Rectal smooth muscle tissue (tissue), 1 donor: ENCODE data around the gene PEPD.
"Not testable (repeated sequence)": the region's sequence is repeated elsewhere in the genome, so short reads cannot be mapped to it uniquely, and the experiment has no call there.

Source experiments
- H3K27ac ChIP-seq: one replicate; pipeline ENCODE4 v1.7.0; 2013; ENCODE audit warnings: low read depth, low read length, inconsistent platforms
- H3K27me3 ChIP-seq: one replicate; pipeline ENCODE4 v1.7.0; 2013; ENCODE audit warnings: low read length; ENCODE audit not compliant: control insufficient read depth, insufficient read depth
- H3K36me3 ChIP-seq: one replicate; pipeline ENCODE4 v1.7.0; 2013; ENCODE audit warnings: low read length; ENCODE audit not compliant: control insufficient read depth, insufficient read depth
- H3K4me1 ChIP-seq: one replicate; pipeline ENCODE4 v1.7.0; 2013; ENCODE audit warnings: low read length; ENCODE audit not compliant: control insufficient read depth, insufficient read depth
- H3K4me3 ChIP-seq: one replicate; pipeline ENCODE4 v1.7.0; 2013; ENCODE audit warnings: low read length
- H3K9ac ChIP-seq: one replicate; pipeline ENCODE4 v1.7.0; 2013; ENCODE audit warnings: low read length

The PEPD gene

GRCh38 chr19:33499671-33500506 lies 21.7 kb downstream of the PEPD start:
- Histone ChIP-seq H3K4me1 (no peaks in the 10 kb centered on the region), H3K27me3 (no peaks in the 10 kb centered on the region), H3K9ac (no peak overlapping the region), H3K36me3 (peaks cover 8% of the 10 kb centered on the region), H3K4me3 (no peak overlapping the region), H3K27ac (no peak overlapping the region)

- Histone ChIP-seq H3K27ac (no peak overlapping the region), H3K4me3 (no peak overlapping the region), H3K27me3 (no peaks in the 10 kb centered on the region), H3K36me3 (peaks cover 8% of the 10 kb centered on the region), H3K4me1 (no peaks in the 10 kb centered on the region), H3K9ac (no peak overlapping the region)
Observed at GRCh38 chr19:33499248-33499647, 22.3 kb downstream of the PEPD start.

GRCh38 chr19:33498391-33499000 lies 23.1 kb downstream of the PEPD start:
- H3K9ac ChIP-seq, result no peak overlapping the region
- H3K4me3 ChIP-seq, result no peak overlapping the region
- H3K4me1 ChIP-seq, result no peaks in the 10 kb centered on the region
- no peak overlapping the region for H3K27ac ChIP-seq
- peaks cover 8% of the 10 kb centered on the region for H3K36me3 ChIP-seq
- no peaks in the 10 kb centered on the region for H3K27me3 ChIP-seq

GRCh38 chr19:33497778-33498175 lies 23.8 kb downstream of the PEPD start:
- Histone ChIP-seq H3K27ac (no peak overlapping the region), H3K9ac (no peak overlapping the region), H3K36me3 (peaks cover 8% of the 10 kb centered on the region), H3K4me1 (no peaks in the 10 kb centered on the region), H3K4me3 (no peak overlapping the region), H3K27me3 (no peaks in the 10 kb centered on the region)

GRCh38 chr19:33497131-33497777 lies 24.3 kb downstream of the PEPD start:
- no peaks in the 10 kb centered on the region for H3K27me3 ChIP-seq
- H3K9ac ChIP-seq, result no peak overlapping the region
- no peaks in the 10 kb centered on the region for H3K4me1 ChIP-seq
- H3K36me3 ChIP-seq, result peaks cover 8% of the 10 kb centered on the region
- H3K27ac ChIP-seq, result no peak overlapping the region
- no peak overlapping the region for H3K4me3 ChIP-seq

GRCh38 chr19:33496038-33496895 lies 25.3 kb downstream of the PEPD start:
- Histone ChIP-seq H3K27ac (no peak overlapping the region), H3K4me1 (no peaks in the 10 kb centered on the region), H3K36me3 (peaks cover 8% of the 10 kb centered on the region), H3K9ac (no peak overlapping the region), H3K4me3 (no peak overlapping the region), H3K27me3 (no peaks in the 10 kb centered on the region)

- H3K4me1 ChIP-seq, result no peaks in the 10 kb centered on the region
- no peaks in the 10 kb centered on the region for H3K36me3 ChIP-seq
- no peak overlapping the region for H3K4me3 ChIP-seq
- no peak overlapping the region for H3K9ac ChIP-seq
- H3K27ac ChIP-seq, result no peak overlapping the region
- no peaks in the 10 kb centered on the region for H3K27me3 ChIP-seq
Observed at GRCh38 chr19:33493401-33494275, 28.0 kb downstream of the PEPD start.

GRCh38 chr19:33492951-33493350 lies 28.6 kb downstream of the PEPD start:
- Histone ChIP-seq H3K4me3 (no peak overlapping the region), H3K27ac (no peak overlapping the region), H3K9ac (no peak overlapping the region), H3K4me1 (no peaks in the 10 kb centered on the region), H3K27me3 (no peaks in the 10 kb centered on the region), H3K36me3 (peaks cover 3% of the 10 kb centered on the region)

GRCh38 chr19:33492090-33492489 lies 29.5 kb downstream of the PEPD start:
- Histone ChIP-seq H3K9ac (no peak overlapping the region), H3K4me1 (no peaks in the 10 kb centered on the region), H3K36me3 (peaks cover 3% of the 10 kb centered on the region), H3K27me3 (no peaks in the 10 kb centered on the region), H3K27ac (no peak overlapping the region), H3K4me3 (no peak overlapping the region)

GRCh38 chr19:33490596-33490995 lies 31.0 kb downstream of the PEPD start:
- not testable (repeated sequence) for H3K27me3 ChIP-seq, H3K27ac ChIP-seq, H3K9ac ChIP-seq, H3K4me3 ChIP-seq, H3K36me3 ChIP-seq, H3K4me1 ChIP-seq

GRCh38 chr19:33490041-33490451 lies 31.5 kb downstream of the PEPD start:
- no peaks in the 10 kb centered on the region for H3K27me3 ChIP-seq
- H3K9ac ChIP-seq, result no peak overlapping the region
- no peaks in the 10 kb centered on the region for H3K4me1 ChIP-seq
- H3K4me3 ChIP-seq, result no peak overlapping the region
- H3K27ac ChIP-seq, result no peak overlapping the region
- H3K36me3 ChIP-seq, result peaks cover 3% of the 10 kb centered on the region
